ENCODE data around the gene TLE4. TPM values are rescaled to one million over a fixed set of nuclear protein-coding genes. Genes with fewer than 3 reads are reported as not detected.
"Not testable (repeated sequence)": the region's sequence is repeated elsewhere in the genome, so short reads cannot be mapped to it uniquely, and the experiment has no call there.

Gene TLE4
- polyA plus RNA-seq, 1 of the 3 experiments (the other 2 are of a cell fraction): 40.4 TPM

DNA sequence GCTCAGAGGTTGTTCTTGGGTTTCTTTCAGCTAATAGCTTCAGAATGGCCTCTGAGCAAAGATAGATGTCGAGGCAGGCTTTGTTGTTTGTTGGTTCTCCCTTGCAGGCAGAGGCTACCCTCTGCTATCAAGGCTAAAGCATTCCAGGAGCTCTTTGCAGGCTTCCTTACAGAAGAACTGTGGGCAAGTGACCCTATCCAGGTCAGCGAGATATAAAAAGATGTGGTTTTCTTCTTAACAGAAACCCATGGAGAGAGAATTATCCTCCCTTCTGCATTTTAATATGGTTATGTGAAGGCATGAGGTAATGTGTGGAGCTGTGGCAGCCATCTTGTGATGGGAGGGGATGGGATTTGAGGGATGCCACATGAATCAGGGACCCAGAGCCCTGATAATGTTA lies 67.0 kb downstream of the TLE4 start:
- no peaks in the 10 kb centered on the region for H3K9me3 ChIP-seq
- H3K9me2 ChIP-seq: no peaks in the 10 kb centered on the region
- H3K36me3 ChIP-seq (replicated peaks in 1 of 2; ENCODE audit: control insufficient read depth in 1 of 2, insufficient read depth in 2 of 2, low read length in 1 of 2): peaks cover 35 to 55% of the 10 kb centered on the region in 2 experiments
- CTCF ChIA-PET: interaction anchor here (0.7 to 1.7 kb wide), 4 partner anchors 13 to 273 kb away, joined by 3 to 4 read pairs (median 3); no protein-coding TSS in a partner anchor
- H3K9ac ChIP-seq: no peak overlapping the region
- H3K4me2 ChIP-seq: no peak overlapping the region
- no peak overlapping the region for H3K27ac ChIP-seq (ENCODE audit: low read depth in 2 of 2, low read length in 1 of 2)
- DNase-seq: no peak
- no peaks in the 10 kb centered on the region for H3K27me3 ChIP-seq (ENCODE audit: insufficient read depth)
- H3K79me2 ChIP-seq (ENCODE audit: insufficient read depth): peaks cover 79% of the 10 kb centered on the region
- no peak overlapping the region for H3K4me3 ChIP-seq (ENCODE audit: low read depth in 2 of 2, low read length in 1 of 2)
- TF ChIP-seq, protein P1, sequence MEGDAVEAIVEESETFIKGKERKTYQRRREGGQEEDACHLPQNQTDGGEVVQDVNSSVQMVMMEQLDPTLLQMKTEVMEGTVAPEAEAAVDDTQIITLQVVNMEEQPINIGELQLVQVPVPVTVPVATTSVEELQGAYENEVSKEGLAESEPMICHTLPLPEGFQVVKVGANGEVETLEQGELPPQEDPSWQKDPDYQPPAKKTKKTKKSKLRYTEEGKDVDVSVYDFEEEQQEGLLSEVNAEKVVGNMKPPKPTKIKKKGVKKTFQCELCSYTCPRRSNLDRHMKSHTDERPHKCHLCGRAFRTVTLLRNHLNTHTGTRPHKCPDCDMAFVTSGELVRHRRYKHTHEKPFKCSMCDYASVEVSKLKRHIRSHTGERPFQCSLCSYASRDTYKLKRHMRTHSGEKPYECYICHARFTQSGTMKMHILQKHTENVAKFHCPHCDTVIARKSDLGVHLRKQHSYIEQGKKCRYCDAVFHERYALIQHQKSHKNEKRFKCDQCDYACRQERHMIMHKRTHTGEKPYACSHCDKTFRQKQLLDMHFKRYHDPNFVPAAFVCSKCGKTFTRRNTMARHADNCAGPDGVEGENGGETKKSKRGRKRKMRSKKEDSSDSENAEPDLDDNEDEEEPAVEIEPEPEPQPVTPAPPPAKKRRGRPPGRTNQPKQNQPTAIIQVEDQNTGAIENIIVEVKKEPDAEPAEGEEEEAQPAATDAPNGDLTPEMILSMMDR (IDR thresholded peaks at IDR 0.05): no peak
- TF ChIP-seq YY1 (IDR thresholded peaks at IDR 0.05; ENCODE audit: low read depth): 0 out of 2 replicates have a peak, but pooled peaks have one; percentile 23
- TF ChIP-seq SIN3A (IDR thresholded peaks at IDR 0.05; ENCODE audit: borderline replicate concordance, low read depth, low read length): no peak
- no peaks in the 10 kb centered on the region; a peak in 1 of 4 replicates for H3K4me1 ChIP-seq (ENCODE audit: control insufficient read depth in 1 of 2, insufficient read depth in 2 of 2, low read depth in 1 of 2, low read length in 1 of 2)
- 94% methylated on average over 2 of the region's 2 CpGs for WGBS (ENCODE audit: low lambda C conversion rate)
- no peak overlapping the region for H2AFZ ChIP-seq (ENCODE audit: low read depth)
- no peaks in the 10 kb centered on the region for H3F3A ChIP-seq (replicated peaks; ENCODE audit: insufficient read depth)
- POLR2A ChIA-PET: no interaction called here
- H4K20me1 ChIP-seq (ENCODE audit: insufficient read depth): peaks cover 13% of the 10 kb centered on the region

DNA sequence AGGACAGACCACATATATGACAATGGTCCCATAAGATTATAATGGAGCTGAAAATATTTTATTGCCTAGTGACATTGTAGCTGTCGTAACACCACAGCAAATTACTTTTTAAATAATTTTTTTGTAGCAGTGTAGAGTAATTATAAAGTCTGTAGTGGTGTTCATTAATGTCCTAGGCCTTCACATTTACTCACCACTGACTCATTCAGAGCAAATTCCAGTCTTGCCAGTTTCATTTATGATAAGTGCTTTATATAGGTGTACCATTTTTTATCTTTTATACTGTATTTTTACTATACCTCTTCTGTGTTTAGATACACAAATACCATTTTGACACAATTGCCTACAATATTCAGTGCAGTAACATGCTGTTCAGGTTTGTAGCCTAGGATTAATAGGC lies 67.6 kb downstream of the TLE4 start:
- Histone ChIP-seq H3K4me3 (ENCODE audit: low read depth in 2 of 2, low read length in 1 of 2) (no peak overlapping the region), H3K9me2 (no peaks in the 10 kb centered on the region), H3K4me1 (ENCODE audit: control insufficient read depth in 1 of 2, insufficient read depth in 2 of 2, low read depth in 1 of 2, low read length in 1 of 2) (no peaks in the 10 kb centered on the region; a peak in 1 of 4 replicates), H2AFZ (ENCODE audit: low read depth) (no peak overlapping the region), H3K9me3 (no peaks in the 10 kb centered on the region), H3K9ac (no peak overlapping the region), H3K4me2 (no peak overlapping the region), H3K36me3 (replicated peaks in 1 of 2; ENCODE audit: control insufficient read depth in 1 of 2, insufficient read depth in 2 of 2, low read length in 1 of 2) (peaks cover 31 to 56% of the 10 kb centered on the region in 2 experiments), H4K20me1 (ENCODE audit: insufficient read depth) (peaks cover 13% of the 10 kb centered on the region), H3K27ac (ENCODE audit: low read depth in 2 of 2, low read length in 1 of 2) (no peak overlapping the region), H3F3A (replicated peaks; ENCODE audit: insufficient read depth) (no peaks in the 10 kb centered on the region), H3K79me2 (ENCODE audit: insufficient read depth) (peaks cover 79% of the 10 kb centered on the region), H3K27me3 (ENCODE audit: insufficient read depth) (no peaks in the 10 kb centered on the region)
- 96% methylated on average over 1 of the region's 1 CpG for WGBS (ENCODE audit: low lambda C conversion rate)
- TF ChIP-seq, protein P2, sequence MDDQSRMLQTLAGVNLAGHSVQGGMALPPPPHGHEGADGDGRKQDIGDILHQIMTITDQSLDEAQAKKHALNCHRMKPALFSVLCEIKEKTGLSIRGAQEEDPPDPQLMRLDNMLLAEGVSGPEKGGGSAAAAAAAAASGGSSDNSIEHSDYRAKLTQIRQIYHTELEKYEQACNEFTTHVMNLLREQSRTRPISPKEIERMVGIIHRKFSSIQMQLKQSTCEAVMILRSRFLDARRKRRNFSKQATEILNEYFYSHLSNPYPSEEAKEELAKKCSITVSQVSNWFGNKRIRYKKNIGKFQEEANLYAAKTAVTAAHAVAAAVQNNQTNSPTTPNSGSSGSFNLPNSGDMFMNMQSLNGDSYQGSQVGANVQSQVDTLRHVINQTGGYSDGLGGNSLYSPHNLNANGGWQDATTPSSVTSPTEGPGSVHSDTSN (IDR thresholded peaks at IDR 0.05): 0 out of 2 replicates have a peak, but pooled peaks have one; percentile 21
- TF ChIP-seq JUND (IDR thresholded peaks at IDR 0.05) (0 out of 2 replicates have a peak, but pooled peaks have one; percentile 23), FOSL2 (IDR thresholded peaks at IDR 0.05; ENCODE audit: borderline replicate concordance, low read depth) (peak; percentile 37; the same call in 1 of the 2 replicates)
- TF ChIP-seq, protein P3, sequence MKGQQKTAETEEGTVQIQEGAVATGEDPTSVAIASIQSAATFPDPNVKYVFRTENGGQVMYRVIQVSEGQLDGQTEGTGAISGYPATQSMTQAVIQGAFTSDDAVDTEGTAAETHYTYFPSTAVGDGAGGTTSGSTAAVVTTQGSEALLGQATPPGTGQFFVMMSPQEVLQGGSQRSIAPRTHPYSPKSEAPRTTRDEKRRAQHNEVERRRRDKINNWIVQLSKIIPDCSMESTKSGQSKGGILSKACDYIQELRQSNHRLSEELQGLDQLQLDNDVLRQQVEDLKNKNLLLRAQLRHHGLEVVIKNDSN (IDR thresholded peaks at IDR 0.05; ENCODE audit: borderline replicate concordance, low read depth): no peak
- no peak for DNase-seq
- ChIA-PET POLR2A (no interaction called here), CTCF (interaction anchor here (1.7 kb wide), 1 partner anchor 19 kb away, joined by 3 read pairs; no protein-coding TSS in a partner anchor)

DNA sequence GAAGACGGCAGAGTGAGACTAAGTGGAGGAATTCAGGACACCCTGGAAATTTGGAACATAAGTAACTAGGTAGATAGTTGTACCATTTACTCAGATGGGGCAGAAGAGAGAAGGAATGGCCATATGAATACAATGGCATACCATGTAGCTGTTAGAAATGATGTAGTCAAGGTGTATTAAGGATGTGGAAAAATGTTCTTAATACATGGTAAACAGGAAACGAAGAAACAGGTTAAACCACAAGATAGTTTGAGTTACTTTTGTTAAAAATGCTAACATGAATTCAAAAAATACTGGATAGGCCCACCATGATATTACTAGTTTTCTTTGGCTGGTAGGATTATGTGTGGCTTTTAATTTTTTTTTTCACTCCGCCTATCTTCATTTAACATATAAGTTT lies 68.3 kb downstream of the TLE4 start:
- H3K79me2 ChIP-seq (ENCODE audit: insufficient read depth): peaks cover 79% of the 10 kb centered on the region
- CTCF ChIA-PET; POLR2A ChIA-PET; H3K9me3 ChIP-seq; H3K27me3 ChIP-seq (ENCODE audit: insufficient read depth); H3K4me1 ChIP-seq (ENCODE audit: control insufficient read depth in 1 of 2, insufficient read depth in 2 of 2, low read depth in 1 of 2, low read length in 1 of 2); DNase-seq; H2AFZ ChIP-seq (ENCODE audit: low read depth); H3K4me3 ChIP-seq (ENCODE audit: low read depth in 2 of 2, low read length in 1 of 2); H3K9ac ChIP-seq; H3K4me2 ChIP-seq; H3F3A ChIP-seq (replicated peaks; ENCODE audit: insufficient read depth); H3K27ac ChIP-seq (ENCODE audit: low read depth in 2 of 2, low read length in 1 of 2); H3K9me2 ChIP-seq: not testable (repeated sequence)
- 95% methylated on average over 3 of the region's 3 CpGs for WGBS (ENCODE audit: low lambda C conversion rate)
- peaks cover 20% of the 10 kb centered on the region for H4K20me1 ChIP-seq (ENCODE audit: insufficient read depth)
- peaks cover 35 to 59% of the 10 kb centered on the region in 2 experiments for H3K36me3 ChIP-seq (replicated peaks in 1 of 2; ENCODE audit: control insufficient read depth in 1 of 2, insufficient read depth in 2 of 2, low read length in 1 of 2)

All from SK-N-SH (cell line).